Karpas-422 (cell line): Measurements from ENCODE around the gene DAB1. TPM values are rescaled to one million over a fixed set of nuclear protein-coding genes. Genes with fewer than 3 reads are reported as not detected.

Experiments used
- DNase-seq: peaks from one replicate; pipeline ENCODE4 v3.0.0-alpha.2; 2015
- H2AFZ ChIP-seq: fragments of 200-600 bp; sonication (generic); 2 replicates; pipeline ENCODE4 v1.6.1; 2014; ENCODE audit warnings: antibody characterized with exemption, low read length, mixed read lengths
- H3K27ac ChIP-seq: fragments of 200-600 bp; sonication (generic); 2 replicates; pipeline ENCODE4 v1.5.1; 2014; ENCODE audit warnings: mild to moderate bottlenecking, low read length, moderate library complexity
- H3K27me3 ChIP-seq: fragments of 200-600 bp; sonication (generic); 2 replicates; pipeline ENCODE4 v1.6.1; 2014; ENCODE audit warnings: low read length, mixed read lengths
- H3K36me3 ChIP-seq: fragments of 200-600 bp; sonication (generic); 2 replicates; pipeline ENCODE4 v1.6.1; 2014; ENCODE audit warnings: low read length, mixed read lengths; ENCODE audit not compliant: insufficient read depth
- H3K4me1 ChIP-seq: fragments of 200-600 bp; sonication (generic); 2 replicates; pipeline ENCODE4 v1.6.1; 2014; ENCODE audit warnings: mild to moderate bottlenecking, low read length, mixed read lengths
- H3K4me2 ChIP-seq: fragments of 200-600 bp; sonication (generic); 2 replicates; pipeline ENCODE4 v1.6.1; 2014; ENCODE audit warnings: low read length, low read depth, mild to moderate bottlenecking; ENCODE audit not compliant: poor library complexity, severe bottlenecking
- H3K4me3 ChIP-seq: fragments of 200-600 bp; sonication (generic); 2 replicates; pipeline ENCODE4 v1.5.1; 2014; ENCODE audit warnings: mild to moderate bottlenecking, antibody characterized with exemption, low read length, mixed read lengths
- H3K79me2 ChIP-seq: fragments of 200-600 bp; sonication (generic); 2 replicates; pipeline ENCODE4 v1.6.1; 2014; ENCODE audit warnings: mild to moderate bottlenecking, low read length, mixed read lengths
- H3K9ac ChIP-seq: fragments of 200-600 bp; sonication (generic); 2 replicates; pipeline ENCODE4 v1.6.0; 2014; ENCODE audit warnings: low read length
- H3K9me2 ChIP-seq: fragments of 200-600 bp; sonication (generic), shearing (Covaris generic); replicated peaks from 2 replicates; pipeline ENCODE4 v1.6.0; 2014; ENCODE audit warnings: mild to moderate bottlenecking, low read length, moderate library complexity; ENCODE audit not compliant: insufficient read depth
- H3K9me3 ChIP-seq: fragments of 300-700, 200-600 bp; sonication (generic); 2 replicates; pipeline ENCODE4 v1.6.1; 2014; ENCODE audit warnings: low read length, mixed read lengths
- H4K20me1 ChIP-seq: fragments of 200-600 bp; sonication (generic); 2 replicates; pipeline ENCODE4 v1.6.1; 2014; ENCODE audit warnings: mild to moderate bottlenecking, antibody characterized with exemption, low read length, low read depth; ENCODE audit not compliant: insufficient read depth
- total RNA-seq: library from RNA; depleted of rRNA; stranded (reverse); fragments of >200 nt; shearing (Covaris generic); gene quantifications from 2 replicates; pipeline ENCODE4 v1.2.3, GENCODE V29; 2014; ENCODE audit warnings: low replicate concordance

DAB1 gene
- total RNA-seq, 1 experiment from 2014 or later: 0.78 TPM

DNA sequence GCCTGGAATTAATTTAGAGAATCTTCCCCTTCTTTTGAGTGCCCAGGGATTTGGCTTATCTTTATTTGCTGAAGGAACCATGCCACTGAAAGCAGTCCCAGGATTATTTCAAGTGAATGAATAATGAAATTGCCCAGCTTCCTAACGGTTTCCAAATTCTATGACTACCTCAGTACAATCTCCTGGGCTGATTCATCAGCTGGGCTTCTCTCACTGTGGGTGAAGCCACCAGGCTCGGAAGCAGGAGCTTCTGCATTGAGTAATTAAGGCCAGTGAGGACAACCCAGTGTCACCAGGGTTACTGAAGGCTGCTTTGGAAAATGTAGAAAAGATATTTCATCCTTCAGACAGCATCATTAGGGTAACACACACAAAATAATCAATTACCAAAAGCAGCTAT lies 169.8 kb downstream of the DAB1 start:
- no peaks in the 10 kb centered on the region for H3K4me1 ChIP-seq
- no peak overlapping the region for H3K4me3 ChIP-seq
- no peaks in the 10 kb centered on the region for H3K27me3 ChIP-seq
- no peak overlapping the region for H2AFZ ChIP-seq
- H4K20me1 ChIP-seq: no peaks in the 10 kb centered on the region
- H3K79me2 ChIP-seq: no peaks in the 10 kb centered on the region
- H3K4me2 ChIP-seq: no peak overlapping the region
- H3K9ac ChIP-seq: no peak overlapping the region
- H3K9me3 ChIP-seq: no peaks in the 10 kb centered on the region
- no peak for DNase-seq
- no peaks in the 10 kb centered on the region for H3K9me2 ChIP-seq
- H3K36me3 ChIP-seq: no peaks in the 10 kb centered on the region
- H3K27ac ChIP-seq: no peak overlapping the region

DNA sequence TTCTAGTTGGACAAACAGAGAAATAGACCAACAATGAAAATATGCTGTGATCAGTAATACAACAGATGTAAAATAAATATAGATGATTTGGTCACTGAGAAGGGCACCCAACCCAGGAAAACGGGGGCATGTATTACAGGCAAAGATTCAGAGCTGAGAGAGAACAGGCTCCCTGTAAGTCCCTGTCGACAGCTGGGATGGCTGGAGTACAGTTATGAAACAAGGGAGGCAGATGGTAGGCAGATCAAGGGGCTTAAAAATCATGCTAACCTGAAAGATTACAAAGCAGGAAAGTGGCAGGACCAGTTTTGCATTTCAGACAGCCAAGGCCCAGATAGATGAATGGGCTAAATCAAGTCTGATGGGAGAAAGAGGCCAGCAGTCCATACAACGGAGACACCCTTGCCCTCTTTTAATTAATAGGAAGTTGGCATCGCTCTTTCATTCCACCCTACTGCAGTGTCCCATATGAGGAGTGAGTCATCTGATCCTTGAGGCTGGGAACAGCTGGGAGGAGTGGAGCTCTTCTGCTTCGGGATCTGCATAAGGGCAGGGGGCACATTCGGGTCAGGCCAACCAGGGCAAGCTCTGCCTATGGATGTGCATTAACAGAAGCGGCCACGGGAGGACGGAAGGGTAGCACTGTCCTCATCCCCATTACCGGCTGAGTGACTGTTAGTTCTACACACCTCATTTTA lies 171.1 kb downstream of the DAB1 start:
- Histone ChIP-seq H3K4me3 (no peak overlapping the region), H3K79me2 (no peaks in the 10 kb centered on the region), H3K4me2 (no peak overlapping the region), H2AFZ (no peak overlapping the region), H3K27ac (no peak overlapping the region), H3K9ac (no peak overlapping the region), H3K9me3 (no peaks in the 10 kb centered on the region), H4K20me1 (no peaks in the 10 kb centered on the region), H3K27me3 (no peaks in the 10 kb centered on the region), H3K9me2 (no peaks in the 10 kb centered on the region), H3K4me1 (no peaks in the 10 kb centered on the region), H3K36me3 (no peaks in the 10 kb centered on the region)
- no peak for DNase-seq

DNA sequence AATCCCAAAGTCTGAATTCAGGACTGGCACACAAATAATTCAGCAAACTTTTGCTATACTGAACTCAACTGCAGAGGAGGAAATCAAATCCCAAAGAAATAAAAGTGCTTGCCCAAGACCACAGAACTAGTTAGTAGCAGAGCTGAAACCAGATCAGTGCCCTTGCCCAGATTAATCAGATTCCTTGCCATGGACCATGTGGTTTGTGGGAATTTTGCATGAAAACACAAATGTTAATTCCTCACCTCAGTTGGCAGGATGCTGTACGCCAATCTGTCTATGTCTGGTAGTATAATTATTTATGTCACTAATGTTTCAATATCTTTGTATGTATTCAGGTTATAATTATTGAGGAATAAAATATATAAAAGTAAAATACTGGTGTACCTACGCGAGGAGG lies 173.8 kb downstream of the DAB1 start:
- no peak for DNase-seq
- Histone ChIP-seq H3K9ac (no peak overlapping the region), H3K79me2 (no peaks in the 10 kb centered on the region), H3K27ac (no peak overlapping the region), H3K4me2 (no peak overlapping the region), H3K9me3 (no peaks in the 10 kb centered on the region), H2AFZ (no peak overlapping the region), H3K27me3 (no peaks in the 10 kb centered on the region), H3K4me3 (no peak overlapping the region), H4K20me1 (no peaks in the 10 kb centered on the region), H3K9me2 (no peaks in the 10 kb centered on the region), H3K36me3 (no peaks in the 10 kb centered on the region), H3K4me1 (no peaks in the 10 kb centered on the region)

DNA sequence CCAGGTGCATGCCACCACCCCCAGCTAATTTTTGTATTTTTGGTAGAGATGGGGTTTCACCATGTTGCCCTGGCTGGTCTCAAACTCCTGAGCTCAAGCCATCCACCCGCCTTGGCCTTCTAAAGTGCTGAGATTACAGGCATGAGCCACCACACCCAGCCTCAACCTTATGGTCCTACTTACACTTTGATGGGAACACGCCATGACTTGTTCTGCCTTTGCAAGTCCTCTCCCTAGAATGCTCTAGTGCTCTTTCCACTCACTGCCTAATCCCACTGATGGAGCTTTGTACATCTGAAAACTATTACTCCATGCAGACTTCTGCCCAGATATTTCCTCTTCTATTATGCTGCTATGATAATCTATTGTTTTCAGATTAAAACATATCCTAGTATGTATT lies 174.3 kb downstream of the DAB1 start:
- no peak overlapping the region for H3K4me3 ChIP-seq
- no peaks in the 10 kb centered on the region for H3K9me2 ChIP-seq
- no peaks in the 10 kb centered on the region for H3K4me1 ChIP-seq
- no peak for DNase-seq
- H4K20me1 ChIP-seq: no peaks in the 10 kb centered on the region
- H3K9ac ChIP-seq: no peak overlapping the region
- H3K4me2 ChIP-seq: no peak overlapping the region
- H3K27ac ChIP-seq: no peak overlapping the region
- H3K9me3 ChIP-seq: no peaks in the 10 kb centered on the region
- H3K36me3 ChIP-seq: no peaks in the 10 kb centered on the region
- H3K27me3 ChIP-seq: no peaks in the 10 kb centered on the region
- no peak overlapping the region for H2AFZ ChIP-seq
- no peaks in the 10 kb centered on the region for H3K79me2 ChIP-seq

DNA sequence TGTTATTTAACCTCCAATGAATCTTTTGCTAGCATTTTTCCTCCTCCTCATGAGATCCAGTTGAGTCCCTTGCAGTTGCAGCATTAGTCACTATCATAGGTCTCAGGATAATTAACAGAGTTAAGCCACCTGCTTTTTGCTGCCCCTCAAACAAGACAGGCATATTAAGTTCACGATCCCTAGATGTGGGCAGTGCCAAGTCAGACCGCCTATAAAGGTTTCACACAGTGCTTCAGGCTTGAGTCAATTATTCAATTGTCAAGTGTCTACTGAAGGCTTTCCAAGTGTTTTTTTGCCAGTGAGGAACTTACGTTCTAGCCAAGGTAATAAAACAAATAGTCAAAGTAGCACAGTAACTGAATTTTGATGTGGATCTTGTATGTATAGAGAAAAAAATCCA lies 175.0 kb downstream of the DAB1 start:
- Histone ChIP-seq H2AFZ (no peak overlapping the region), H4K20me1 (no peaks in the 10 kb centered on the region), H3K27ac (no peak overlapping the region), H3K79me2 (no peaks in the 10 kb centered on the region), H3K4me3 (no peak overlapping the region), H3K4me2 (no peak overlapping the region), H3K4me1 (no peaks in the 10 kb centered on the region), H3K36me3 (no peaks in the 10 kb centered on the region), H3K27me3 (no peaks in the 10 kb centered on the region), H3K9me2 (no peaks in the 10 kb centered on the region), H3K9ac (no peak overlapping the region), H3K9me3 (no peaks in the 10 kb centered on the region)
- no peak for DNase-seq

DNA sequence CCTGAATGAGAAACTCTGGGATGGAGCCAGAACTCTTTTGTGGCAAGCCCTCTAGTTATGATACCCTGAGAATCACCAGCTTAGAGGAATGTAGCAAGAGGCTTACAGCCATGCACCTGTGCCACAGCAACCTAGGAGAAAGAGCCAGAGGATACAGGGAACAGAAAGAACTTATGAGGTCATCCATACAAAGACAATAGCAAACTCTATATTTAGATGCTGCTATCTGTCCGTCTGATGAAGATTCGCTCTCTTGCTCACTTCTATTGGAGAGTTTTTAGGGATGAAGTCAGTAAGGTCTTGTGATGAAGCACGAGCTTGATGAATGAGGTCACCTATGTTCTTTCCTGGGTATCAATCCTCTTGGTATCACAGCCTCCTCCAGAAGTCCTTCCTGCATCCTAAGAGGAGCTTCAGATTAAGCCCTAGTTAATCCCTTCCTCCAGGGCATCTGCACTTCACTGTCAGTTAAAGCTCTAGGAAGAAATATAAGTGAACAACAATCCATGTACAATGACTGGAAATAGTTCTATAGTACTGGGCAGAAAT lies 185.6 kb downstream of the DAB1 start:
- no peak for DNase-seq
- no peaks in the 10 kb centered on the region for H3K79me2 ChIP-seq
- no peaks in the 10 kb centered on the region for H3K9me3 ChIP-seq
- H3K36me3 ChIP-seq: no peaks in the 10 kb centered on the region
- no peak overlapping the region for H3K9ac ChIP-seq
- H3K27me3 ChIP-seq: no peaks in the 10 kb centered on the region
- no peaks in the 10 kb centered on the region for H3K4me1 ChIP-seq
- no peak overlapping the region for H2AFZ ChIP-seq
- H3K4me3 ChIP-seq: no peak overlapping the region
- no peaks in the 10 kb centered on the region for H4K20me1 ChIP-seq
- no peak overlapping the region for H3K4me2 ChIP-seq
- no peak overlapping the region for H3K27ac ChIP-seq
- H3K9me2 ChIP-seq: no peaks in the 10 kb centered on the region

DNA sequence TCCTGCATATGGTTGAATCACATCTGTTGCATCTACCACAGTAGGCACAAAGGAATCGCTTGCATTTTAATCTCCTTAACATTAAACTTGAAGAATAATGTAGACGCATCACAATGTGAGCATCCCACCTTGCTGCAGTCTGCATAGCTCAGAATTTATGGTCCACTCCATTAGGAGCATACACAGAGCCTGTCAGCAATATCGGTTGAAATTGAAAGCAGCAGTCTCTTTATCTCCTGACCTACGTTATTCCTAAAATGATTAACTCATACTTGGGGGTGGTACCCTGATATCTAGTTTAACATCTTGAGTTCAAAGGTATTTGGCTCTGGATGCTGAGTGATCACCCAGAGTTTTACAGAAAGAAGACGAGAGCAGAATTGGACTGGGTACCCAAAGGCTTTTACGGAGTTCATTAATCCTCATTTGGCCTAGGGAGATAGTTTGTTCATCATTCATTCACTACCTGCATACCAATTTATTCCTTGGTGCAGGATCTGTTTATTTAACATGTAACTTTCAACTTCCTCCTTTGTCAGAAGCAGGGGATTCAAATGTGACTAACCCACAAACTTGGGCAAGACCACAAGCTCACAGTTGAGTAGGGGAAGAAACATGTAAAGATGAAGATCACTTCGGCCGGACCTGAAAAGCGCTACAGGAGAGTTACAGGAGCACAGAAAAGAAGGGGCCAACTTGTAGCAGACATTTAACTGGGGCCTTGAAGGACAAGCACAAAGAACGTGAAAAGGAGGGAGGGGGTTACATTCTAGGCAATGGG lies 187.9 kb downstream of the DAB1 start:
- Histone ChIP-seq H3K79me2 (no peaks in the 10 kb centered on the region), H3K4me2 (no peak overlapping the region), H2AFZ (no peak overlapping the region)

DNA sequence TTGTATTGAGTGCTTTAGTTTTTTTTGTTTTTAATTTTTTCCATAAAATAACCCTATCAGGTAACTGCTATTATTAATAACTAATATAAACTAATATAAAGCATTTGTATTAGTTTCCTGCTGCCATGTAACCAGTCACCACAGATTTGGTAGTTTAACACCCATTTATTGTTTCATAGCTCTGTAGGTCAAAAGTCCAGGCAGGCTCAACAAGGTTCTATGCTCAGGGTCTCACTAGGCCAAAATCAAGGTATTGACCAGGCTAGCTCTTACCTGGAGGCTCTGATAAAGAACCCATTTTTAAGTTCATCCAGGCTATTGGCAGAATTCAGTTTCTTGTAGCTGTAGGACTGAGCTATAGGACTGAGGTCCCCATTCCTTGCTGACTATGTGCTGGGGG lies 189.4 kb downstream of the DAB1 start:
- Histone ChIP-seq H3K4me3 (no peak overlapping the region), H3K9me2 (no peaks in the 10 kb centered on the region), H3K36me3 (no peaks in the 10 kb centered on the region), H2AFZ (no peak overlapping the region), H3K9ac (no peak overlapping the region), H3K4me1 (no peaks in the 10 kb centered on the region), H4K20me1 (no peaks in the 10 kb centered on the region), H3K27ac (no peak overlapping the region), H3K27me3 (no peaks in the 10 kb centered on the region), H3K9me3 (no peaks in the 10 kb centered on the region), H3K79me2 (no peaks in the 10 kb centered on the region), H3K4me2 (no peak overlapping the region)
- no peak for DNase-seq

More for the DNA sequence above, 187.9 kb downstream of the DAB1 start:
- no peaks in the 10 kb centered on the region for H3K4me1 ChIP-seq
- no peak overlapping the region for H3K4me3 ChIP-seq
- H3K9me2 ChIP-seq: no peaks in the 10 kb centered on the region
- no peaks in the 10 kb centered on the region for H3K27me3 ChIP-seq
- H3K27ac ChIP-seq: no peak overlapping the region
- DNase-seq: no peak
- no peaks in the 10 kb centered on the region for H3K36me3 ChIP-seq
- no peaks in the 10 kb centered on the region for H4K20me1 ChIP-seq
- H3K9ac ChIP-seq: no peak overlapping the region
- no peaks in the 10 kb centered on the region for H3K9me3 ChIP-seq
